Measurements from ENCODE around the gene CAMK1D. TPM values are rescaled to one million over a fixed set of nuclear protein-coding genes. Genes with fewer than 3 reads are reported as not detected.
"Not testable (repeated sequence)": the region's sequence is repeated elsewhere in the genome, so short reads cannot be mapped to it uniquely, and the experiment has no call there.

CAMK1D gene
- polyA plus RNA-seq, 10 donors: 3.3 to 8.2 (median 5.1) TPM

DNA sequence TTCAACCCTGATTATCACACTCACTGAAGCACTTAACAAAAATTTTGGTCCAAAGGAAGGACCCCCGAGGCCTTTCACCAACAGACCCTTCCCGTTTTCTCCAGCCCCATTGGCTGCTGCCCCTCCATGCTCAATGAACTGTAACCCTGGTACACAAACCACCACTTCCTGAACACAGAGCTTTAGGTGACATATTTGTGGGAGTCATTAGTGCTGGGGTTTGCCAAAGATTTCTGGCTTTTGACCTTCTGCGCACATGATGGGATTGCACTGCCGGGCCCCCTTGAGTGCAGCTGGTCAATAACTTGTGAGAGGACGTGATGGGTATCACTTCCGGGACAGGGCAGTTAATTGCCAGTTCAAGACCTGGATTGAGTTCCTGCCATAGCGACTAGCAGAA, 9.0 kb upstream of the CAMK1D start:
- no peak for DNase-seq

DNA sequence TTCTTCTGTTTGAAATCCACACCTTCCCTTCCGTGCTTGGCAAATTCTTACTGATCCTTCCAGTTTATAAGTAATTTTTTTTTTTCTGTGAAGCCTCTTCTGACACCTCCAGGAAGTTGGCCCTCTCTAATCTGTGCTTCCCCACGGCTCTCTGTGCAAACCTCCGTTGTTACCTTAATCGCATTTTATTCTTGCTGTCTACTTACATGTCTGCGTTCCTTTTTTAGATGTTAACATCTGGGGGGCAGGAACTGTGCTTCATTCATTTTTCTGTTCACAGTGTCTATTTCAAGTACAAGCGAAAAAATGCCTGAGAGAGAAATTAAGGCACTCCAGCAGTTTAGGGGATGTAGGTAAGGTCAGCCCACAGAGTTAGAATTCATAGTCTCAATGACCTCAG, 8.4 kb upstream of the CAMK1D start:
- no peak for DNase-seq

GRCh38 chr10:12341526-12341925, 7.8 kb upstream of the CAMK1D start:
- DNase-seq: no peak

GRCh38 chr10:12344375-12345110, 4.8 kb upstream of the CAMK1D start:
- DNase-seq: no peak

DNA sequence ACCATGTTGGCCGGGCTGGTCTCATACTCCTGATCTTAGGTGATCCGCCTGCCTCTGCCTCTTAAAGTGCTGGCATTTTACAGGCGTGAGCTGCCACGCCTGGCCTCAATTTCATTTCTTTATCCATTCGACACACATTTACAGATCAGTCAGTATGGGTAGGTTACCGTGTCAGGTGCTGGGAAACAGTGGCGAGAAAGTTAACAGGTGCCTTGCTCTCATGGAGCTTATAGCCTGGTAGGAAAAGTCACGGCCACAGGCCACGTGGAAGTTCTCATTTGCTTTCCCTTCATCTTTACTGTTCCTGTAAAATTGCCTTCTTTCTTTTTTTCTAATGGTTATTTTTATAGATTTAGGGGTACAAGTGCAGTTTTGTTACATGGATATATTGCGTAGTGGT, 2.6 kb upstream of the CAMK1D start:
- no peak for DNase-seq

DNA sequence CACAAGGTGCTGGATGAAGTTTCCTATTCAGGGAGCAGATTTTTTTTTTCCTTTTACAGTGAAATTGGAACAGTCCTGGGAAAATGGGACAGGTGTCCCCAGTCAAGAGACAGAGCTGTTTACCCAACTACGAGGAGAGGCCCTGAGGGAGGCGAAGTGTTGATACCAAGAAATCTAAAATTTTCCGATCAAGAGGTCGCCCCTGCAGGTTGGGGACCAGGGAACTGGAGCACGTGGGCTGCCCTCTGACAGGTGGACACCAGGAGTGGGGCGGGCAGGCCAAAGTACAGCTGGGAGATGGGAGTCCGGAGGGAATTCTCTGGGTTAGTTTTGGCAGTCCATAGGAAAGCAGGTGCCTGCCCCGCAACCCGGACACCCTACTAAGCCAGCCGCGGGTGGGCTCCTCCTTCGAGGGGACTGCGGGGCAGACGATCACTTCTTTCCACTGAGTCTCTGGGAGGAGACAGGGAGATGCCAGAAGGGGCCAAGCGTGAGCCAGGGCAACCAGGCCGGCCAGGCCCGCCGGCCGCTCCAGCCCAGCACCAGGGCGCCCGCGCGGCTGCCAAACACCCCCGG, 965 bp upstream of the CAMK1D start:
- peak in 1 of 3 donors; percentile 30 for DNase-seq

DNA sequence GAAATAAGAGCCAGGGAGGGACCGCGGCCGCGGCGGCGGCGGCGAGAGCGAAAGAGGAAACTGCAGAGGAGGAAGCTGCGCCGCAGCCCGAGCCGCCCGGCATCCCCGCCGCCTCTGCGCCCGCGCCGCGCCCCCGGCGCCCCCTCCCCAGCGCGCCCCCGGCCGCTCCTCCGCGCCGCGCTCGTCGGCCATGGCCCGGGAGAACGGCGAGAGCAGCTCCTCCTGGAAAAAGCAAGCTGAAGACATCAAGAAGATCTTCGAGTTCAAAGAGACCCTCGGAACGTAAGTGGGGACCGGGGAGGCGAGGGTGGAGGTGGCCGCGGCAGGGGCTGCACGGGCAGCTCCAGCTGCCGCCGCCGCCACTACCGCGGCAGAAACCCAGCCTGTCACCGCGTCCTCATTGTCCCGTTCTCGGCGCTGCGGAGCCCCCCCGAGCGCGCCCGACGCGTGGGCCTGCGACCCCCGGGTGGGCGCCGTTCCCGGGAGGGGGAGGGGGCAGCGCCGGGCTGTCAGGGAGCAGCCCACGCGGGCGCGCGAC, 351 bp downstream of the CAMK1D start:
- no peak for DNase-seq

- peak in 2 of 3 donors; percentile 53 to 82 for DNase-seq
These were observed 973 bp downstream of the CAMK1D start for GRCh38 chr10:12350167-12350872.

DNA sequence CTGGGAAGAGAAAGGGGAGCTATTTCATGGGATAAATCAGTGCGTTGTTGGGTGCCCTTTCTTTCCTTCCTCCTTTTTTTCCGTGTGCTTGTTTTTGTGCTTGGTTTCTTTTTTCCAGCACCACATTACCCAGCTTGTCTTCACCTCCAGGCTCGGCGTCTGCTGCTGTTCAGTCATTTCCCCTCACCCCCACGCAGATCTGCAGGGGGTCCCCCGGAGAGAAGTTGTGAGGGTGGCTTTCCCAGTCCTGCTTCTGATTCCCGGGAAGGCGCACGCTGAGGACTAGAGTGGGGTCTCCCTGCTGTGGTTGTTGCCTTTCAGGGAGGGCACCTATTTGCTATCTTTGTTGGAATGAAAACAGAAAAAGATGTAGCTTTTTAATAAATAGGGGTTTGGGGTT, 1.6 kb downstream of the CAMK1D start:
- DNase-seq: no peak

GRCh38 chr10:12351447-12351846, 2.1 kb downstream of the CAMK1D start:
- peak in 1 of 3 donors; percentile 15 for DNase-seq

GRCh38 chr10:12351889-12352288, 2.5 kb downstream of the CAMK1D start:
- no peak for DNase-seq

GRCh38 chr10:12353399-12354242, 4.3 kb downstream of the CAMK1D start:
- no peak for DNase-seq

DNA sequence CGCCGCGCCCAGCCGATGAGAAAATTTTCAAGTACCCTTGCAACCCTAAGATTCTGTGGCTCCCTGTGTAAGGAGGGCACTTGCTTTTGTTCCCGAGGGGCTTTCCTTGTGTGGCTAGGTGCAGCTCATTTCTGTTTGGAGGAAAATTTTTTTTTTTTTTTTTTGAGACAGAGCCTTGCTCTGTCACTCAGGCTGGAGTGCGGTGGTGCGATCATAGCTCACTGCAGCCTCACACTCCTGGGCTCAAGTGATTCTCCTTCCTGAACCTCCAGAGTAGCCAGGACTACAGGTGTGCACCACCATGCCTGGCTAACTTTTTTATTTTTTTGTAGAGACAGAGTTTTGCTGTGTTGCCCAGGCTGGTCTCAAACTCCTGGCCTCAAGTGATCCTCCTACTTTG, 5.3 kb downstream of the CAMK1D start:
- not testable (repeated sequence) for DNase-seq

DNA sequence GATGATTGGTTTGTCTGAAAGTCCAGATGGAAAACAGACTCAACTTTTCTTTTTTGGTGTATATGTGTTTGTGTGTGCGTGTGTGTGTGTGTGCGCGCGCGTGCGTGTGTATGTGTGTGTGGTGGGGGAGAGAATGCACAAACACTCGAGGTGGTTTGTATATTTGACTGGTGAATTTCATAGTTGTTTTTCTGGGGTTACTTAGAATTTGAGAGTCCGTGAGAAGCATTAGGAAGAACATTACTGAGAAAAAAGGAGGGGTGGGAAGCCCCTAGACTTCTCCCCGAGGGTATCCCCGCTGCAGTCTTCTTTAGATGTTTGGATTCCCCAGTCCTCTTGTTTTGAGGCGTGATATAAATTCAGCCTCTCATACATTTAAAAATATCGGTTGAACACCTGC, 6.0 kb downstream of the CAMK1D start:
- DNase-seq: no peak

DNA sequence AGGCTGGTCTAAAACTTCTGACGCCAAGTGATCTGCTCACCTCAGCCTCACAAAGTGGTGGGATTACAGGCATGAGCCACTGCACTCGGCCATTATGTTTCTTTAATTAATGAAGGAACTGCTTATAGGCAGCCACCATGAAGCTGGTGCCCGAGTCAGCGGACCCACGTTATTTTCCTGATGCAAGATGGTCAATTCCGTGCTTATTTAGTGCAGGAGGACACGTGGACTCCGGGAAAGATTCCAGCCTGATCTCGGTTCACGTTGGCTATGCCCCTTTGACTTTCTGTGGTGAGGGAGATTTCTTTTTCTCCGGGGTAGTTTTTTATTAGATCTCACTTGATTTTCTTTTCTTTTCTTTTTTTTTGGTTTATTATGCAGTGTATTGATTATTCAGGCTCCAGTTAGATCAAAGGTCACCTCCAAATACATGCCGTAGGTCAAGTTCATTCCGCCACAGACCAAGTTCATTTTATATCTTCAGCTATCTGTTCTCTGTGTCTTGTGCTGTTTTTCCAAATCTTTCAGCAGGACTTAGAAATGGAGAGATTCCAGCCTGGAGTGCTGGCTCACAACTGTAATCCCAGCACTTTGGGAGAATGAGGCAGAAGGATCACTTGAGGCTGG, 8.3 kb downstream of the CAMK1D start:
- no peak for DNase-seq

- no peak for DNase-seq
These were observed 9.7 kb downstream of the CAMK1D start for GRCh38 chr10:12358863-12359564.

GRCh38 chr10:12360461-12360860, 11.1 kb downstream of the CAMK1D start:
- no peak for DNase-seq

DNA sequence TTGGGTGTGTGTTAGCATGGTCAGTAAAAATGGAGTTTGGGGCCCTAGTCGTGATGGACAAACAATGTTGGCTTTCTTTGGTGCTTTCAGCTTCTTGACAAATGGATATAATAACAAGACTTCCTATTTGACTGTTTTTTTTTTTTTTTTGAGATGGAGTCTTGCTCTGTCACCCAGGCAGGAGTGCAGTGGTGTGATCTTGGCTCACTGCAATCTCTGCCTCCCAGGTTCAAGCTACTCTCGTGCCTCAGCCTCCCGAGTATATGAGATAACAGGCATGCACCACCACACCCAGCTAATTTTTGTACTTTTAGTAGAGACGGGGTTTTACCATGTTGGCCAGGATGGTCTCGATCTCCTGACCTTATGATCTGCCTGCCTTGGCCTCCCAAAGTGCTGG, 11.8 kb downstream of the CAMK1D start:
- DNase-seq: not testable (repeated sequence)

- DNase-seq: no peak
These were observed 15.2 kb downstream of the CAMK1D start for GRCh38 chr10:12364559-12364958.

- DNase-seq: no peak
These were observed 17.9 kb downstream of the CAMK1D start for GRCh38 chr10:12367272-12367671.

DNA sequence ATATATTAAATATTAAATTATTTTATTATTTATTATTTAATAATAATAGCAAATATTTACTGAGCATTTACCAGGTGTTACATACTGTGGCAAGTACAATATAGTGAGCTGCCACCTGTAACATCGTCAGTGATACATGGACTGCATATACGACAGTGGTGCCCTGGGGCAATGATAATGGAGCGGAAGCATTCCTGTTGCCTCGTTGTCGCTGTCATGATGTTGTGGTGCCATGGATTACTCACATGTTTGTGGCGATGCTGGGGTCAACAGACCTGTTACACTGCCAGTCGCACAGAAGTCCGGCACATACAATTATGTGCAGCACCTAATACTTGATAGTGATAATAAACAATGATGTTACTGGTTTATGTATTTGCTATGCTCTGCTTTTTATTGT, 20.6 kb downstream of the CAMK1D start:
- DNase-seq: no peak

Data from muscle of back (tissue), 11 donors.